ENCODE data around the gene VEPH1.

Gene VEPH1

GRCh38 chr3:157427901-157428300 is 75.3 kb downstream of the VEPH1 start:
- TF ChIP-seq, protein P1, sequence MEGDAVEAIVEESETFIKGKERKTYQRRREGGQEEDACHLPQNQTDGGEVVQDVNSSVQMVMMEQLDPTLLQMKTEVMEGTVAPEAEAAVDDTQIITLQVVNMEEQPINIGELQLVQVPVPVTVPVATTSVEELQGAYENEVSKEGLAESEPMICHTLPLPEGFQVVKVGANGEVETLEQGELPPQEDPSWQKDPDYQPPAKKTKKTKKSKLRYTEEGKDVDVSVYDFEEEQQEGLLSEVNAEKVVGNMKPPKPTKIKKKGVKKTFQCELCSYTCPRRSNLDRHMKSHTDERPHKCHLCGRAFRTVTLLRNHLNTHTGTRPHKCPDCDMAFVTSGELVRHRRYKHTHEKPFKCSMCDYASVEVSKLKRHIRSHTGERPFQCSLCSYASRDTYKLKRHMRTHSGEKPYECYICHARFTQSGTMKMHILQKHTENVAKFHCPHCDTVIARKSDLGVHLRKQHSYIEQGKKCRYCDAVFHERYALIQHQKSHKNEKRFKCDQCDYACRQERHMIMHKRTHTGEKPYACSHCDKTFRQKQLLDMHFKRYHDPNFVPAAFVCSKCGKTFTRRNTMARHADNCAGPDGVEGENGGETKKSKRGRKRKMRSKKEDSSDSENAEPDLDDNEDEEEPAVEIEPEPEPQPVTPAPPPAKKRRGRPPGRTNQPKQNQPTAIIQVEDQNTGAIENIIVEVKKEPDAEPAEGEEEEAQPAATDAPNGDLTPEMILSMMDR (IDR thresholded peaks at IDR 0.05; ENCODE audit: control insufficient read depth, extremely low read depth, insufficient read depth), result no peak
- DNase-seq (ENCODE audit: low read depth), result no peak
- H3K4me3 ChIP-seq (ENCODE audit: low read depth, low read length), result no peak overlapping the region

DNA sequence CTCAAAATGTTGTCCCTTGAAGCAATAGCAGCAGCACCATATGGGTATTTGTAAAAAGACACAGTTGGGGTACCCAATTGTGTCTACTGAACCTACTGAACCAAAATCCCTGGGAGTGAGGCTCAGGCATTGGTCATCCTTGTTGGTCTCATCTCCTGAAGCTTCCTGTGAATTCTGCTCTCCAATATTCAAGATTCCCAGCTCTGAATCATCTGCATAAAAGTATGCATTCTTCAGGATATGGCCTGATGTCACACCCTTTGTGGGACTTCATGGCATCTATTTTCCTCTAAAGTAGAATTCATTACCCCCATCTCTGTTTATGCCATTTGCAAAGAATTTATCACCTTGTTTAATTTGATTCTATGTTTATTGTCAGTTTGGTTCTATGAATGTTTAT is 79.9 kb downstream of the VEPH1 start:
- no peak for DNase-seq (ENCODE audit: low read depth)
- TF ChIP-seq, protein P1 (IDR thresholded peaks at IDR 0.05; ENCODE audit: control insufficient read depth, extremely low read depth, insufficient read depth), result no peak
- H3K4me3 ChIP-seq (ENCODE audit: low read depth, low read length), result no peak overlapping the region

DNA sequence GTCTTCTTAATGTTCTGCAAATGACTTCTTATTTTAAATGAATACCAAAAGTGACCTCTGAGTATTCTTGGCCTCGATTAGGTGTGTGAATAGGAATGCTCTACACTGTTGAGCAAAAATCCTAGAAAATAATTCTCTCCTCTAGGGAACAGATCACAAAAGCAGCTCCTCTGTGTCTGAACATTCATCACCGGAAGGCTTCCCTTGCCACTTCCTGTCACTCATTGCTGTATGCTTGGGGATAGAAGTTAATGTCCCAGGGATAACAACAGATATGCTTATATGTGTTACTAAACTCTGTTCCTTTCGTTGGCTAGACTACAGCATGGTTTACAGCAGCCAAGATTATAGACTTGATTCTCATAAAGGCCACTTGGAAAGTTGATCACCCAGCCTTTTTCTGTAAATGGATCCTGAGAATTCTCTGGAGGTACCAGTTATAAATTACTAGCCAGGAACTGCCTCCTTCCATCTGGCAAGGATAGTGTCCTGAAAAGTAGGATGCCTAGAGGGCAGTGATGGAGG is 82.5 kb downstream of the VEPH1 start:
- H3K4me3 ChIP-seq (ENCODE audit: low read depth, low read length), result no peak overlapping the region
- TF ChIP-seq, protein P1 (IDR thresholded peaks at IDR 0.05; ENCODE audit: control insufficient read depth, extremely low read depth, insufficient read depth), result no peak
- DNase-seq (ENCODE audit: low read depth), result no peak

DNA sequence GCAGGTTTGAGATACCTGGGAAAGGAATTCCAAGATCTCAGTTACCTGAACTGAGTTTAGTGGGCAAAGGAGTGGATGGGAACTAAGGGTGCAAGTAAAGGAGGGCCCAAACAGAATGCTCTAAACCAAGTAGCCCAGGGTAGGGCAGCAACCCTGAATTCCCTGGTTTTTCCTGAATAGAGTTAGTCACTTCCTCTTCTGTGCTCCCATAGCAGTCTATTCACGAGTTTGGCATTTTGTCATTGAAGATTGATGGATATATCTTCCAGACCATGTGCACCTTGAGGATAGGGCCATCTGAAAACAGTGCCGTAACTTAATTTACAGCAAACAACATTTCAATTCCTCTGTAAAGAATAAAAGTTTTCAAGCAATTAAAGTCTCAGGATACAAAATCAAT is 85.1 kb downstream of the VEPH1 start:
- TF ChIP-seq, protein P1 (IDR thresholded peaks at IDR 0.05; ENCODE audit: control insufficient read depth, extremely low read depth, insufficient read depth), result no peak
- H3K4me3 ChIP-seq (ENCODE audit: low read depth, low read length), result no peak overlapping the region
- DNase-seq (ENCODE audit: low read depth), result no peak

GRCh38 chr3:157417247-157417646 is 86.0 kb downstream of the VEPH1 start:
- DNase-seq (ENCODE audit: low read depth), result no peak
- TF ChIP-seq, protein P1 (IDR thresholded peaks at IDR 0.05; ENCODE audit: control insufficient read depth, extremely low read depth, insufficient read depth), result no peak
- no peak overlapping the region for H3K4me3 ChIP-seq (ENCODE audit: low read depth, low read length)

GRCh38 chr3:157416347-157417087 is 86.7 kb downstream of the VEPH1 start:
- TF ChIP-seq, protein P1 (IDR thresholded peaks at IDR 0.05; ENCODE audit: control insufficient read depth, extremely low read depth, insufficient read depth), result no peak
- DNase-seq (ENCODE audit: low read depth), result no peak

GRCh38 chr3:157414861-157415260 is 88.4 kb downstream of the VEPH1 start:
- DNase-seq (ENCODE audit: low read depth), result no peak
- TF ChIP-seq, protein P1 (IDR thresholded peaks at IDR 0.05; ENCODE audit: control insufficient read depth, extremely low read depth, insufficient read depth), result no peak
- no peak overlapping the region for H3K4me3 ChIP-seq (ENCODE audit: low read depth, low read length)

More at GRCh38 chr3:157416347-157417087, 86.7 kb downstream of the VEPH1 start:
- H3K4me3 ChIP-seq (ENCODE audit: low read depth, low read length), result no peak overlapping the region
